HG02884 (cell line): ENCODE data around the gene CNGB1.
"Not testable (repeated sequence)": the region's sequence is repeated elsewhere in the genome, so short reads cannot be mapped to it uniquely, and the experiment has no call there.

Experiments used
- ATAC-seq: cut with Tn5 transposase; IDR thresholded peaks from one replicate; pipeline ENCODE4 v1.9.1; 2021; ENCODE audit warnings: mild to moderate bottlenecking, moderate library complexity; ENCODE audit not compliant: unreplicated experiment

Gene CNGB1

GRCh38 chr16:57868913-57869520 lies 101.9 kb downstream of the CNGB1 start:
- no peak for ATAC-seq

GRCh38 chr16:57867000-57867561 lies 103.8 kb downstream of the CNGB1 start:
- ATAC-seq: no peak

GRCh38 chr16:57866529-57866918 lies 104.4 kb downstream of the CNGB1 start:
- no peak for ATAC-seq

GRCh38 chr16:57865746-57866528 lies 105.0 kb downstream of the CNGB1 start:
- ATAC-seq: no peak

- ATAC-seq: no peak
These were observed 107.3 kb downstream of the CNGB1 start for GRCh38 chr16:57863434-57864160.

GRCh38 chr16:57862698-57863433 lies 108.1 kb downstream of the CNGB1 start:
- no peak for ATAC-seq

- no peak for ATAC-seq
These were observed 111.6 kb downstream of the CNGB1 start for GRCh38 chr16:57859331-57859730.

- ATAC-seq: no peak
These were observed 112.3 kb downstream of the CNGB1 start for GRCh38 chr16:57858635-57859034.

- not testable (repeated sequence) for ATAC-seq
These were observed 112.9 kb downstream of the CNGB1 start for GRCh38 chr16:57857991-57858390.

GRCh38 chr16:57855188-57855587 lies 115.7 kb downstream of the CNGB1 start:
- no peak for ATAC-seq

GRCh38 chr16:57852189-57852588 lies 118.7 kb downstream of the CNGB1 start:
- no peak for ATAC-seq

- ATAC-seq: no peak
These were observed 122.7 kb downstream of the CNGB1 start for GRCh38 chr16:57848181-57848580.

GRCh38 chr16:57846931-57847330 lies 124.0 kb downstream of the CNGB1 start:
- not testable (repeated sequence) for ATAC-seq

GRCh38 chr16:57846078-57846697 lies 124.7 kb downstream of the CNGB1 start:
- no peak for ATAC-seq

GRCh38 chr16:57845115-57845514 lies 125.8 kb downstream of the CNGB1 start:
- no peak for ATAC-seq

- no peak for ATAC-seq
These were observed 126.4 kb downstream of the CNGB1 start for GRCh38 chr16:57844416-57845030.

GRCh38 chr16:57843400-57843799 lies 127.5 kb downstream of the CNGB1 start:
- ATAC-seq: no peak

GRCh38 chr16:57842601-57843000 lies 128.3 kb downstream of the CNGB1 start:
- ATAC-seq: no peak

GRCh38 chr16:57840833-57841232 lies 130.1 kb downstream of the CNGB1 start:
- no peak for ATAC-seq

GRCh38 chr16:57838161-57838560 lies 132.8 kb downstream of the CNGB1 start:
- ATAC-seq: no peak
